ENCODE results near the gene CTAGE15. TPM values are rescaled to one million over a fixed set of nuclear protein-coding genes. Genes with fewer than 3 reads are reported as not detected.
"Not testable (repeated sequence)": the region's sequence is repeated elsewhere in the genome, so short reads cannot be mapped to it uniquely, and the experiment has no call there.

Gene CTAGE15
- 1 to 10 TPM in 1 of 3 donors, under 1 TPM in 1, not detected in 1; 0.76 to 1.2 TPM for total RNA-seq
- long read RNA-seq, donor 1: 0 reads
- long read RNA-seq, donor 2: 0 reads

- H3K9me3 ChIP-seq; ATAC-seq; DNase-seq; H3K4me3 ChIP-seq; intact Hi-C loops (cut with DNase I, micrococcal nuclease); H3K36me3 ChIP-seq (ENCODE audit: low read depth); H3K4me1 ChIP-seq (ENCODE audit: low read depth): not testable (repeated sequence)
Observed at GRCh38 chr7:143571501-143571900, at the start of gene CTAGE15. Gene CTAGE15 (plus strand): TSS chr7:143571801. CDS start chr7:143571818, 17 bp downstream.

GRCh38 chr7:143522309-143522916, 49.2 kb upstream of the CTAGE15 start:
- ATAC-seq: peak; percentile 25
- intact Hi-C loops (cut with DNase I, micrococcal nuclease); H3K36me3 ChIP-seq (ENCODE audit: low read depth); DNase-seq; H3K4me1 ChIP-seq (ENCODE audit: low read depth); H3K4me3 ChIP-seq; H3K9me3 ChIP-seq: not testable (repeated sequence)

- H3K36me3 ChIP-seq (ENCODE audit: low read depth); H3K4me3 ChIP-seq; ATAC-seq; DNase-seq; H3K9me3 ChIP-seq; intact Hi-C loops (cut with DNase I, micrococcal nuclease); H3K4me1 ChIP-seq (ENCODE audit: low read depth): not testable (repeated sequence)
Observed at GRCh38 chr7:143531169-143531926, 40.3 kb upstream of the CTAGE15 start.

- intact Hi-C loops (cut with DNase I, micrococcal nuclease); ATAC-seq; H3K4me3 ChIP-seq; DNase-seq; H3K36me3 ChIP-seq (ENCODE audit: low read depth); H3K9me3 ChIP-seq; H3K4me1 ChIP-seq (ENCODE audit: low read depth): not testable (repeated sequence)
Observed at GRCh38 chr7:143531932-143532331, 39.7 kb upstream of the CTAGE15 start.

- ATAC-seq: peak; percentile 48
- H3K4me1 ChIP-seq (ENCODE audit: low read depth): not testable (repeated sequence)
Observed at GRCh38 chr7:143533213-143533839, 38.3 kb upstream of the CTAGE15 start.

GRCh38 chr7:143536443-143536842, 35.2 kb upstream of the CTAGE15 start:
- H3K4me3 ChIP-seq; H3K9me3 ChIP-seq; H3K36me3 ChIP-seq (ENCODE audit: low read depth); intact Hi-C loops (cut with DNase I, micrococcal nuclease); H3K4me1 ChIP-seq (ENCODE audit: low read depth); DNase-seq; ATAC-seq: not testable (repeated sequence)

More at GRCh38 chr7:143533213-143533839, 38.3 kb upstream of the CTAGE15 start:
- DNase-seq; H3K36me3 ChIP-seq (ENCODE audit: low read depth); H3K9me3 ChIP-seq; intact Hi-C loops (cut with DNase I, micrococcal nuclease); H3K4me3 ChIP-seq: not testable (repeated sequence)

GRCh38 chr7:143543288-143544038, 28.1 kb upstream of the CTAGE15 start:
- H3K9me3 ChIP-seq; H3K36me3 ChIP-seq (ENCODE audit: low read depth); intact Hi-C loops (cut with DNase I, micrococcal nuclease); ATAC-seq; DNase-seq; H3K4me1 ChIP-seq (ENCODE audit: low read depth); H3K4me3 ChIP-seq: not testable (repeated sequence)

GRCh38 chr7:143555968-143556367, 15.6 kb upstream of the CTAGE15 start:
- ATAC-seq; H3K36me3 ChIP-seq (ENCODE audit: low read depth); H3K4me3 ChIP-seq; H3K9me3 ChIP-seq; H3K4me1 ChIP-seq (ENCODE audit: low read depth); DNase-seq; intact Hi-C loops (cut with DNase I, micrococcal nuclease): not testable (repeated sequence)

GRCh38 chr7:143563306-143563705, 8.3 kb upstream of the CTAGE15 start:
- intact Hi-C loops (cut with DNase I, micrococcal nuclease); H3K9me3 ChIP-seq; H3K36me3 ChIP-seq (ENCODE audit: low read depth); H3K4me3 ChIP-seq; H3K4me1 ChIP-seq (ENCODE audit: low read depth): not testable (repeated sequence)
- ATAC-seq (peak; percentile 62), DNase-seq (peak in 1 of 3 donors; percentile 8)

- intact Hi-C loops (cut with DNase I, micrococcal nuclease); H3K4me1 ChIP-seq (ENCODE audit: low read depth); H3K4me3 ChIP-seq; H3K36me3 ChIP-seq (ENCODE audit: low read depth); ATAC-seq; DNase-seq; H3K9me3 ChIP-seq: not testable (repeated sequence)
Observed at GRCh38 chr7:143566001-143566400, 5.6 kb upstream of the CTAGE15 start.

- H3K36me3 ChIP-seq (ENCODE audit: low read depth); DNase-seq; intact Hi-C loops (cut with DNase I, micrococcal nuclease); H3K4me3 ChIP-seq; H3K4me1 ChIP-seq (ENCODE audit: low read depth); H3K9me3 ChIP-seq; ATAC-seq: not testable (repeated sequence)
Observed at GRCh38 chr7:143588183-143588582, 16.6 kb downstream of the CTAGE15 start.

- H3K9me3 ChIP-seq; H3K4me1 ChIP-seq (ENCODE audit: low read depth); H3K4me3 ChIP-seq; ATAC-seq; H3K36me3 ChIP-seq (ENCODE audit: low read depth); DNase-seq; intact Hi-C loops (cut with DNase I, micrococcal nuclease): not testable (repeated sequence)
Observed at GRCh38 chr7:143589897-143590296, 18.3 kb downstream of the CTAGE15 start.

- H3K4me1 ChIP-seq (ENCODE audit: low read depth); H3K9me3 ChIP-seq; H3K36me3 ChIP-seq (ENCODE audit: low read depth); ATAC-seq; H3K4me3 ChIP-seq; intact Hi-C loops (cut with DNase I, micrococcal nuclease): not testable (repeated sequence)
- DNase-seq: peak in 1 of 3 donors; percentile 15
Observed at GRCh38 chr7:143598086-143598485, 26.5 kb downstream of the CTAGE15 start.

Measured in mucosa of descending colon (tissue), 3 donors.